GM19099 (cell line): ENCODE measurements around the gene ANKRD29.

Source experiments
- POLR2A ChIP-seq: IDR thresholded peaks from 3 replicates; pipeline ENCODE4 v1.6.1; 2011; ENCODE audit warnings: low read depth; ENCODE audit not compliant: insufficient read length; ENCODE audit errors: extremely low read depth

The ANKRD29 gene, protein sequence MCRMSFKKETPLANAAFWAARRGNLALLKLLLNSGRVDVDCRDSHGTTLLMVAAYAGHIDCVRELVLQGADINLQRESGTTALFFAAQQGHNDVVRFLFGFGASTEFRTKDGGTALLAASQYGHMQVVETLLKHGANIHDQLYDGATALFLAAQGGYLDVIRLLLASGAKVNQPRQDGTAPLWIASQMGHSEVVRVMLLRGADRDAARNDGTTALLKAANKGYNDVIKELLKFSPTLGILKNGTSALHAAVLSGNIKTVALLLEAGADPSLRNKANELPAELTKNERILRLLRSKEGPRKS

DNA sequence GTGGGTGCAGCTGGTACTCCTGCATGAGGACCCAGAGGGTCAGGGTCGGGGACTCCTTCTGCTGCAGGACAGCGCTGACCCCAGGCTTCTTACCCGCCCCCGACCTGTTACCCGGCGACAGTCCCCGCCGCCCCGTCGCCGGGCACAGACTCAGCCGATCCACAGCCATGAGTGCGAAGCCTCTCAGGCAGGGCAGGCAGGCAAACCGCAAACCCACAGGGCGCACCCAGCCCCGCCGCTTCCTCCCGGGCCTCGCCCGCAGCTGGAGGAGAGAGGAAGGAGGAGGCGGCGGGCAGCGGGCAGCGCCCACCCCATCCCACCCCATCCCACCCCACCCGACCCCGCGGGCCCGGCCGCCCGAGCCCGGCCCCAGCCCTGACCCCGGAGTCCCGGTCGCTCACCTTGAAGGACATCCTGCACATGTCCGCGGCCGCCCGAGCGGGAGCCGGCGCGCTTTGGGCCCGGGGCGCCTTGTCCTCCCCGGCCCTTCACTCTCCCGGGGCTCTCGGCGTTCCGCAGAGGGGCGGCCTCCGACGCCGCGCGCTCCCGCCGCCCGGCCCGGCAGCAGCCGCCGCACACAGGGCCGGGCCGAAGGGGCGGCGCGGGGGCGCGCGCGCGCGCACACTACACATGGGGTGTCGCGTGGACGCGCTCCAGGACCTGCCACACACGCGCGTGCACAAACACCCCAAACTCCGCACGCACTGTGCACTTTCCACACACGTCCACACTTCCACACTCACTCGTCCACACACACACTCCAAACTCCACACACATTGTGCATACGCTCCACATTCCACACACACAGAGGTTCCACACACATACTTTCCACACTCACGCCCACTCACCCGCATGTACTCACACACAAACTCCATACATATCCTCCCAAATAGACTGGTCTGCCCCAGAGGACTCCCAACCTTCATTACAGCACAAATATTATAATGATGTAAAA, at the start of gene ANKRD29:
ANKRD29 (minus strand) TSS at position 603 of the 955 bp plus-strand sequence; CDS start at position 422, 181 bp downstream.
- TF ChIP-seq POLR2A = no peak

DNA sequence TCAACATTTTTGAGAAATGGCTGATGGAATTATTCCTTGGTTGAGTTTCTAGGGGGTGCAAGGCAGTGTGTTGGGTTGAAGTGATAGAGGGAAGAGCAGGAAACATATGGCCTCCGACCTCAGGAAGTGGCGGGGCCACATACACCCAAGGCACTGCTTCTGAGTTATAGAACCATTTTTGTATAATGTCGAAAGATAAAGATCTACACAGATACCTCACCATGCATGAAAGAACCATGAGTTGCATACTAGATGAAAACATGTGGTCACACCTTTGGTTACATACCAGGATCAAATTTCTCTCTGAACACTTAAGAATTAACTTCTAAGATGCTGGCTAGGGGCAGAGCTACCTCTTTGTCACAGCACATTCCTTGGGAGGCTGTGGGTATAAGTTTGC, 49.7 kb upstream of the ANKRD29 start:
- TF ChIP-seq POLR2A = no peak

DNA sequence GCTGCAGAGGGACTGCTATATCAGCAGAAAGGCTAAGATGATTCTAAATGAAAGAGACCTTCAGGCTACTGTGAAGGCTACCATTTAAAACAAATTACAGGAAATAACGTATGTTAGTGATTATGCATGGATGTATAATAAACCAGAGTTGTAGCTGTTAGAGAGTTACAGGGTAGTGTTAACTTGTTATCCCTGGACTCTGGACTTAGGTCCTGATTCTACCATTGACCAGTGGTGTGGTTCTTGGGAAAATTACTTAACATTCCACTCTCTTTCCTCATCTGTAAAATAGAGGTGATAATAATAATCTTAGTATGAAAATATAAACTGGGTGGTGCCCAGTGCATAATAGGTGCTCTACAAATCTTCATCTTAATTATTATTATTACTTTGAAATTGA, 48.7 kb upstream of the ANKRD29 start:
- no peak for TF ChIP-seq POLR2A

DNA sequence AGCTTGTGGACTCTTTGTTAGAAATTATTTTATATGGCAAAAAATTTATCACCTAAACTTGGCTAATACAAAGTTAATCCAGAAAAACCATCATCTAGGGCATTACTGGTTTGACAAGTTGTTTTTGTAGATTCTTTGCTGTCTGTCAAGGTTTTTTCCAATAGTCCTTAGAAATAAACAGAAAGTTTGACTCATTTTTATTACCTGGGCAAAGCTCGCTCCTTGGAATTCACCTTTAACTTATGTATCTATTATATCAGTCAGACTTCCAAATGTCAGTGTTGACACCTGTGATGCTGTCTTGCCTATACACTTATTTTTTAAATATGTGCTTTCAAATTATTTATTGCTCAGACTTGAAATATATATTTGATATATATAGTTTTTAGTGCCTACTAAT, 48.2 kb upstream of the ANKRD29 start:
- TF ChIP-seq POLR2A = no peak

DNA sequence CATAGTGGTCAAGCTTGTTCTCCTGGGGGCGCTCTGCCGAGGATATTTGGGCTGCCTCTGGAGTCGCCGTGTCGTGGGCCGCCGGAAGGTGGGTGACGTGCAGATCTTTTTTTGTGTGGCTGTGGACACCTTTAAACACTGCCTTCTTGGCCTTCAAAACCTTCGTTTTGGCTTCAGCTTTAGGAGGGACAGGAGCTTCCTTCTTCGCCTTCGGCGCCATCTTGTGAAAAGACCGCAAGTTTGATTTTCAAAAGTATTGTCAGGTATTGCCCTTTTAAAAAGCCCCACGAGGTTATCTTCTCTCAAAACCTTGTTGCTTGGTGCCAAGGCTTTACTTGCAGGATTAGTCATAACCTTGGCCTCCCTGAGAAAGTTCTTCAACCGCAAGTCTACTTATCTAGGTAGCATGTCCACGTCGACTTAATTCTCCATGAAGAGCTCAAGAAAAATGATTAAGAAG, 47.4 kb upstream of the ANKRD29 start:
- no peak for TF ChIP-seq POLR2A

DNA sequence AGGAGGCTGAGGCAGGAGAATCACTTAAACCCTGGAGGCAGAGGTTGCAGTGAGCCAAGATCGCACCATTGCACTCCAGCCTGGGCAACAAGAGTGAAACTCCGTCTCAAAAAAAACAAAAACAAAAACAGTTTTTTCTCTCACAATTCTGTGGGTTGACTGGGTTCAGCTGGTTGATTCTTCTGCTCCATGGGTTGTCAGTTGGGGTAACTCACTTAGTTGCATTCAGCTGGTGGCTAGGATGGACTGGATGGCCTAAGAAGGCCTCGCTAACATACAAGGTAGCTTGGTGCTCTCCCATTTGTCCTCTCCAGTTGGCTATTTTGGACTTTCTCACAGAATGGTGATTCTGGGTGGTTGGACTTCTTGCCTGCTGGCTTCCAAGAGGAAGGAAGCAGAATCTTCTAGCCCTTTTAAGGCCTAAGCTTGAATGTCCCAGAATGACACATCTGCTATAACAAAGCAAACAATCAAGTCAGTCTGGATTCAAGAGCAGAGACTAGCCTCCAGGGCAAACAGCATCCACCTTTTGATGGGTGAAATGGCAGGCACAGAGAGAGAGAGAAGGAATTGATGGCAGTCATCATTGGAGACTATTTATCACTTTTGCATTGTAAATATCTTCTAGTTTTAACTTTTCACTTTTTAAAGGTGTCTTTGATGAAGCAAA, 44.4 kb upstream of the ANKRD29 start:
- TF ChIP-seq POLR2A = no peak

DNA sequence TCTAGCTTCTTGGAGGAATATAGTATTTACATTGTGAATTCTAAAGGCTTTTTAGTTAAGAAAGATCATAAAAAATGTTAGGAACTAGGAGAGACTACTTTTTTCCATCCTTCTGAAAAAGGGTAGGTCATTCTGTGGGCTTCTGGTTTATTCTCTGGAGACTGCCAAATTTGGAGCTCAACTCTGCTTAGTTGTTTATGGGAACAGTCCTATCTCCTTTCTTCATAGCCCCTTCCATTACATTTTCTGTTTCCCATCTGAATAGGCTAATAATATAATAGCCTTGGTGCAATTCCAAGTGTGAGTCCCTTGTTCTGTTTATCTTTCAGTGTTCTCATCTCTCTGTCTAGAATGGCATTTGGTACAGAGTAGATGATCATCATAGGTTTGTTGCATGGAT, 42.1 kb upstream of the ANKRD29 start:
- TF ChIP-seq POLR2A = no peak

DNA sequence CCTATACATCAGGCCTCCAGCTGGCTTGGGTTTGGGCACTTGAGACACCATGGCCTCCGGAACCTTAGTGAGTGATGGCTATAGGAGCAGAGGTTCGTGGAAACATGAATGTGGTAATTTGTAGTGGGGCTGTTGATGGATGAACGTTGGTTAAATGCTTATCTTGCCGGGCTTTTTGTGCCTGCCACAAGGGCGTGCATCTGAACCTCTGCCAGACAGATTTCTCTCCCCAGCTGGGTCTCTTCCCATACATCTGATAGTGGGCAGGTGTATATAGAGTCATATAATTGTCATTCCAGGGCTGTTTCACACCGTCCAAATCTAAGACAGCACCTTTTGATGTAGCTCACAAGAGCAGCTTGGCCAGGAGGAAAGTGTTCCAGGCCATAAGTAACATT, 41.3 kb upstream of the ANKRD29 start:
- no peak for TF ChIP-seq POLR2A

DNA sequence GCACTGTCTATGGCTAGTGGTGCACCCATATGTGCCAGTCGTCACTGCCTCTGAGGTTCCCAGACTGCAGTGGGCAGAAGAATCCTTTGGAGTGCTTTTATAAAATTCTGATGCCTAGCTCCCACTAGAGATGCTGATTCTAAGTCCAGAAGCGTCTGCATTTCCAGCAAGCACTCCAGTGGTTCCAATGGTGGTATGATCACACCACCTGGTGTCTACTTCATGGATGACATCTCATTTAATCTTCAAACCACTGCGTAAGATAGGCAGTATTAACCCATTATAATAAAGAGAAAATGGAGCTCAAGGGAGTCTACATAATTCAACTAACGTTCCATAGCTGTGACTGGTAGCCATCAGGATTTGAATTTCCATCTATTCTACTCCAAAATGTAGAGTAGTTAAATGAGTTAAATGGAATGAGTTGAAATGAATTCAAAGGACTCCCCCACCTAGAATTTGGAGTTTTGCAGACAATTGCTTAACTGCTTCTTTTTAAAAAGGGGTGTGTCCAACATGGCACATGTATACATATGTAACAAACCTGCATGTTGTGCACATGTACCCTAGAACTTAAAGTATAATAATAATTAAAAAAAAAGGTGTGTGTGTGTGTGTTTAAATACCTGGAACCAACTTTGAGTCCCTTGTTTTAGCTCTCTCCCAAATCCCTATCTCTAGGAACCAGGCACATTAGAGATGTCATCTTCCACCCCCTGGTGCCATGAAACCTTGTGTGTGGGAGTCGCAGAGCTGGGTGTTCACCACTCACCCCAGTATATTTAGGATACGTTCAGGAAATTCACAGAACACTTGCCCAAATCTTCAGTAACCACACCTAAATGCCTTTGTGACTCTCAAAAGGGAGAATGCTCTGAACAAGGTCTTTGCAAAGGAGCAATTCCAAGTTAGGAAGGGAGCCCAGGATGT, 40.6 kb upstream of the ANKRD29 start:
- no peak for TF ChIP-seq POLR2A

DNA sequence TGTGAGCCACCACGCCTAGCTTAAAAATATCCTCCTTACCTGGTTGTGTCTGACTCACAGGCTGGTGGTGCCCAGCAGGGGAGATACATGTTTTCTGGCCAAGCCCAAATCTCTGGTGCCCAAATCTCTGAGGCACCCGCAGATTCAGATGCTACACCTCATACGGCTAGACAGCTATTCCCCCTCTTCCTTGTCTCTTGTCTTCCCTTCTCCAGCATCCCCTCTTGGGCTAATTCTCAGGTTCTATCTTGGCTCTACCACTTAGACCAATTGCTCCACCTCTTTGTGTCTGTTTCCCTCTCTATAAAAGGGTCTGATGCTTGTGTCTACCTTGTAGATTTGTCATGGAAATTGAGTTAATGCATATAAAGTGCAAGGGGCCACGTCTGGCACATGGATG, 39.9 kb upstream of the ANKRD29 start:
- TF ChIP-seq POLR2A = no peak

DNA sequence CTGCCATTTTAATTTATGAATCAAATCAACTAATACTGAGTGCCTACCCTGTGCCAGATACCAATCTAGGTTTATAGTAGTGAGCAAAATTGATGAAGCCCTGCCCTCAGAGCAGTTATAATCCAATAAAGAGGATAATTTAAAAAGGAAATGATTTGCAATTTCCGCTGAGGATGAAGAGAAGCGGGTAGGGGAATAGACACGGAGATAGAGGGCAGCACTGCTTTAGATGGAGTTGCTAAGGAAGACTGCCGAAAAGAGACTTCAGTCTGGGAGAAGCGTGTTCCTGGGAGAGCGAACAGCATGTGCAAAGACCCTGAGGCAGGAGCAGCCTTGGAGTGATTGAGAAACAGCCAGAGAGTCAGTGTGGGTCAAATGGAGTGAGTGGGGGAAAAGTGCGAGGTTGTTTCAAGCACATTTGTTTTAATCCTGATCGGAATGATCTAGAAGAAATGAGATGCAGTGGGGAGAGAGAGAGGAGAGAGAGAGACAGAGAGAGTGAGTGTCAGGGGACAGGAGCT, 38.9 kb upstream of the ANKRD29 start:
- TF ChIP-seq POLR2A = no peak

DNA sequence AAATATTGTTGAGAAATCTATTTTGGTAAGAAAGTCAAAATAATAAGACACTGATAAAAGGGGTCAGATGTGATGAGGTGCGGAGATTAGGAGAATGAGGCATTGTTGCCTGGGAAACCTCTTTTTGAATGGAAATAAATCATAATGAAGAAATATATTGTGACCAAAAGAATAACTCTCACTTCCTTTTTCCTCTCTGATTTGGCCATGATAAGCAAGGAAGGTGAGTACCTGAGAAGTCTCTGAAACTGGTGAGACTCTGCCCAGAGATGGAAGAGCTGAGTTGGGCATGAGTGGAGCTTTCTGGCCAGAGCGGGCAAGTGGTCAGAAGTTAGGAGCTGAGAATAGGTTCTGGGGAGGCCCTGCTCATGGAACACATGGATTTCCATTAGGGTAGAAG, 38.3 kb upstream of the ANKRD29 start:
- TF ChIP-seq POLR2A = no peak

DNA sequence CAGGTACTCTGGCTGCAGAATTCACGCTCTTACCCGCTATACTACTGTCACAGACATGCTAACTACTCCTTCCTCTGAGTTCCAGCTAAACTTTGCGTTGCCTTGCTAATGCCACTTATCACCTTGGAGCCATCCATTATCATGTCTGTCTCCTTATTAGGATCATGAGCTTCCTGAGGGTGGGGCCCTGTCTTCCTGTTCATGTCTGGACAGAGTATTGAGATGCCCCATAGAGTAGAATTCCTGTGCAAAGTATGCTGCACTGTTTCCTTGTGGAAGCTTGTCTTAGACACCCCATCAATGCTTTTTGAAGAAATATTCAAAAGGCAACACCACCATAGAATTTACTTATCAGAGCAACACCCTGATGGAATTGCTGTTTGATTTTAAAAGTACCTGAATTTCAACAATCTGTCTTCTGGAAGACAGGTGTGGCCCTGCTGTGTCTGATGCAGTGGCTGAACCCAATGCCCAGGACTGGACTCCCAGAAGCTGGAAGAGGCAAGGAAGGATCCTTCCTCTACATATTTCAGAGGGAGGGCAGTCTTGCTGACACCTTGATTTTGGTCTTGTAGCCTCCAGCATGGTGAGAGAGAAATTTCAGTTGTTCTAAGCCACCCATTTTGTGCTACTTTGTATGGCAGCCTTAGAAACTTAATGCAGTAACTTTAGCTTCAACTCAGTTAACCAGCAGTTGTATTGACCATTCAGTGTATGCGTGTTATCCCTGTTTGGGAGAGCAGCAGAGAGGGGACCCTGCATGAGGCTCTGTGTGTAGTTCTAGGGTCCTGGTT, 32.1 kb upstream of the ANKRD29 start:
- TF ChIP-seq POLR2A = no peak
